ENCODE data around the gene MAD2L2. TPM values are rescaled to one million over a fixed set of nuclear protein-coding genes. Genes with fewer than 3 reads are reported as not detected.

Gene MAD2L2
- total RNA-seq, 6 donors from 2014 or later = 20.3 to 38.8 (median 28.0) TPM

- TF ChIP-seq POLR2A (IDR thresholded peaks at IDR 0.05) (no peak), POLR2AphosphoS5 (IDR thresholded peaks at IDR 0.05) (no peak), EP300 (IDR thresholded peaks at IDR 0.05) (no peak), CTCF (IDR thresholded peaks at IDR 0.05) (no peak)
- 96 to 100% methylated on average over 1 to 14 of the region's 14 CpGs for WGBS, 2 donors
- no peak overlapping the region for H3K4me3 ChIP-seq
- no peaks in the 10 kb centered on the region for H3K27me3 ChIP-seq
- H3K36me3 ChIP-seq = peaks cover 0 to 69% (median 48%) of the 10 kb centered on the region in 4 donors
- DNase-seq (peak in 1 of 2 donors; percentile 57), ATAC-seq (ENCODE audit: low FRiP score in 2 of 2) (no peak)
- peaks cover 12 to 18% (median 15%) of the 10 kb centered on the region in 4 donors for H3K4me1 ChIP-seq
- H3K27ac ChIP-seq = no peak overlapping the region
- H3K9me3 ChIP-seq = no peaks in the 10 kb centered on the region
Observed at GRCh38 chr1:11674488-11674887, 6.5 kb downstream of the MAD2L2 start.

- H3K36me3 ChIP-seq = peaks cover 0 to 75% (median 49%) of the 10 kb centered on the region in 4 donors
Observed at GRCh38 chr1:11673089-11673769, 7.7 kb downstream of the MAD2L2 start.

GRCh38 chr1:11671544-11672286 is 9.2 kb downstream of the MAD2L2 start:
- Histone ChIP-seq H3K27ac (peak overlapping the region; percentile 28 to 82 (median 57)), H3K36me3 (peaks cover 0 to 67% (median 44%) of the 10 kb centered on the region in 4 donors), H3K27me3 (no peaks in the 10 kb centered on the region), H3K4me3 (no peak overlapping the region), H3K9me3 (no peaks in the 10 kb centered on the region), H3K4me1 (peaks cover 10 to 14% (median 12%) of the 10 kb centered on the region in 4 donors)
- WGBS, 2 donors = 84 to 86% methylated on average over 11 to 14 of the region's 14 CpGs
- peak in 1 of 2 donors; percentile 57 for DNase-seq
- TF ChIP-seq POLR2AphosphoS5 (IDR thresholded peaks at IDR 0.05) (peak in 1 of 2 donors; percentile 69), EP300 (IDR thresholded peaks at IDR 0.05) (peak in 1 of 4 donors; percentile 30), CTCF (IDR thresholded peaks at IDR 0.05) (no peak)
- ATAC-seq (ENCODE audit: low FRiP score in 2 of 2) = no peak

More at GRCh38 chr1:11673089-11673769, 7.7 kb downstream of the MAD2L2 start:
- no peaks in the 10 kb centered on the region for H3K9me3 ChIP-seq
- H3K27ac ChIP-seq = no peak overlapping the region
- WGBS, 2 donors = 91 to 96% methylated on average over 5 to 14 of the region's 14 CpGs
- DNase-seq (no peak), ATAC-seq (ENCODE audit: low FRiP score in 2 of 2) (no peak)
- no peak overlapping the region for H3K4me3 ChIP-seq
- H3K4me1 ChIP-seq = peaks cover 10 to 14% (median 12%) of the 10 kb centered on the region in 4 donors
- H3K27me3 ChIP-seq = no peaks in the 10 kb centered on the region
- TF ChIP-seq CTCF (IDR thresholded peaks at IDR 0.05) (no peak), POLR2AphosphoS5 (IDR thresholded peaks at IDR 0.05) (no peak), EP300 (IDR thresholded peaks at IDR 0.05) (no peak), POLR2A (IDR thresholded peaks at IDR 0.05) (no peak)

- no peak for DNase-seq
- Histone ChIP-seq H3K4me1 (peaks cover 10 to 14% (median 12%) of the 10 kb centered on the region in 4 donors), H3K36me3 (peaks cover 0 to 62% (median 41%) of the 10 kb centered on the region in 4 donors), H3K4me3 (no peak overlapping the region), H3K27ac (peak overlapping the region; percentile 28 to 82 (median 57)), H3K9me3 (no peaks in the 10 kb centered on the region), H3K27me3 (no peaks in the 10 kb centered on the region)
- TF ChIP-seq EP300 (IDR thresholded peaks at IDR 0.05) (no peak), CTCF (IDR thresholded peaks at IDR 0.05) (no peak), POLR2A (IDR thresholded peaks at IDR 0.05) (no peak), POLR2AphosphoS5 (IDR thresholded peaks at IDR 0.05) (no peak)
- no peak for ATAC-seq (ENCODE audit: low FRiP score in 2 of 2)
- WGBS, 2 donors = 64 to 69% methylated on average over 6 of the region's 6 CpGs
Observed at GRCh38 chr1:11671205-11671543, 9.8 kb downstream of the MAD2L2 start.

Measured in upper lobe of left lung (tissue), 6 donors.